SIG-M5 (cell line): Measurements from ENCODE around the gene MED27.

ENCODE experiments used
- DNase-seq: peaks from one replicate; lab custom pipeline; 2025; lab: John Stamatoyannopoulos, UW

MED27 gene

GRCh38 chr9:132043708-132044107 lies 36.0 kb downstream of the MED27 start:
- DNase-seq: no peak

- no peak for DNase-seq
Observed at GRCh38 chr9:132042324-132042723, 37.3 kb downstream of the MED27 start.

- no peak for DNase-seq
Observed at GRCh38 chr9:132041798-132042197, 37.9 kb downstream of the MED27 start.

- DNase-seq: no peak
Observed at GRCh38 chr9:132040808-132041207, 38.9 kb downstream of the MED27 start.

GRCh38 chr9:132040246-132040645 lies 39.4 kb downstream of the MED27 start:
- DNase-seq: no peak

GRCh38 chr9:132039284-132039683 lies 40.4 kb downstream of the MED27 start:
- DNase-seq: no peak

GRCh38 chr9:132037458-132037857 lies 42.2 kb downstream of the MED27 start:
- DNase-seq: no peak

GRCh38 chr9:132036521-132036920 lies 43.1 kb downstream of the MED27 start:
- no peak for DNase-seq

GRCh38 chr9:132035679-132036078 lies 44.0 kb downstream of the MED27 start:
- no peak for DNase-seq

GRCh38 chr9:132032238-132032950 lies 47.3 kb downstream of the MED27 start:
- DNase-seq: no peak

GRCh38 chr9:132031467-132032237 lies 48.0 kb downstream of the MED27 start:
- DNase-seq: no peak

- DNase-seq: no peak
Observed at GRCh38 chr9:132030626-132031325, 48.9 kb downstream of the MED27 start.

- DNase-seq: no peak
Observed at GRCh38 chr9:132027752-132028663, 51.7 kb downstream of the MED27 start.

- DNase-seq: no peak
Observed at GRCh38 chr9:132026932-132027585, 52.6 kb downstream of the MED27 start.

- no peak for DNase-seq
Observed at GRCh38 chr9:132025766-132026165, 53.9 kb downstream of the MED27 start.

GRCh38 chr9:132024589-132024988 lies 55.1 kb downstream of the MED27 start:
- no peak for DNase-seq

GRCh38 chr9:132023419-132024180 lies 56.1 kb downstream of the MED27 start:
- no peak for DNase-seq

GRCh38 chr9:132020820-132021510 lies 58.7 kb downstream of the MED27 start:
- DNase-seq: no peak

GRCh38 chr9:132020272-132020671 lies 59.4 kb downstream of the MED27 start:
- DNase-seq: no peak

GRCh38 chr9:132019702-132020101 lies 60.0 kb downstream of the MED27 start:
- no peak for DNase-seq
